GM12864 (cell line): Measurements from ENCODE around the gene SLC35F6.

Source experiments
- DNase-seq: peaks from one replicate; pipeline ENCODE4 v3.0.0-alpha.2; 2011; ENCODE audit warnings: low read depth
- H3K4me3 ChIP-seq: 2 replicates; pipeline ENCODE4 v1.5.1; 2011; ENCODE audit warnings: mild to moderate bottlenecking, low read depth, low read length, control low read depth
- CTCF ChIP-seq: IDR thresholded peaks from 2 replicates; pipeline ENCODE4 v1.5.1; 2011; ENCODE audit warnings: low read depth, mild to moderate bottlenecking, moderate library complexity, low read length, control low read depth, inconsistent platforms; ENCODE audit errors: missing control alignments

Gene SLC35F6

GRCh38 chr2:26801796-26802195 lies 37.7 kb downstream of the SLC35F6 start:
- TF ChIP-seq CTCF, result no peak
- H3K4me3 ChIP-seq, result no peak overlapping the region
- DNase-seq, result no peak

DNA sequence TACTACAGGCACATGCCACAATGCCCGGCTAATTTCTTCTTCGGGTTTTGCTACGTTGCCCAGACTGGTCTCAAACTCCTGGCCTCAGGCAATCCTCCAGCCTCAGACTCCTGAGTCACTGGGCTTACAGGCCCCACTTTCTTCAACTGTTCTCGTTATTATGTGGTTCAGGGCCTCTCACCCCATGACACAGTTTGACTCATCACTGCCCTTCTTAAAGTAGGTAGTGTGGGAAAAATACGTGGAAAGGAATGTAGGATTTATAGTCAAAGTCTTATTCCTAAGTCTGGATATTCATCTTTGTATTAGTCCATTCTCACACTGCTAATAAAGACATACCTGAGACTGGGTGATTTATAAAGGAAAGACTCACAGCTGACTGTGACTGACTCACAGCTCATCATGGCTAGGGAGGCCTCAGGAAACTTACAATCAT lies 41.2 kb downstream of the SLC35F6 start:
- H3K4me3 ChIP-seq, result no peak overlapping the region
- no peak for TF ChIP-seq CTCF
- DNase-seq, result no peak

- DNase-seq, result no peak
- no peak overlapping the region for H3K4me3 ChIP-seq
- no peak for TF ChIP-seq CTCF
Observed at GRCh38 chr2:26807788-26808460, 43.8 kb downstream of the SLC35F6 start.

GRCh38 chr2:26809211-26809610 lies 45.1 kb downstream of the SLC35F6 start:
- no peak for DNase-seq
- no peak overlapping the region for H3K4me3 ChIP-seq
- TF ChIP-seq CTCF, result no peak

DNA sequence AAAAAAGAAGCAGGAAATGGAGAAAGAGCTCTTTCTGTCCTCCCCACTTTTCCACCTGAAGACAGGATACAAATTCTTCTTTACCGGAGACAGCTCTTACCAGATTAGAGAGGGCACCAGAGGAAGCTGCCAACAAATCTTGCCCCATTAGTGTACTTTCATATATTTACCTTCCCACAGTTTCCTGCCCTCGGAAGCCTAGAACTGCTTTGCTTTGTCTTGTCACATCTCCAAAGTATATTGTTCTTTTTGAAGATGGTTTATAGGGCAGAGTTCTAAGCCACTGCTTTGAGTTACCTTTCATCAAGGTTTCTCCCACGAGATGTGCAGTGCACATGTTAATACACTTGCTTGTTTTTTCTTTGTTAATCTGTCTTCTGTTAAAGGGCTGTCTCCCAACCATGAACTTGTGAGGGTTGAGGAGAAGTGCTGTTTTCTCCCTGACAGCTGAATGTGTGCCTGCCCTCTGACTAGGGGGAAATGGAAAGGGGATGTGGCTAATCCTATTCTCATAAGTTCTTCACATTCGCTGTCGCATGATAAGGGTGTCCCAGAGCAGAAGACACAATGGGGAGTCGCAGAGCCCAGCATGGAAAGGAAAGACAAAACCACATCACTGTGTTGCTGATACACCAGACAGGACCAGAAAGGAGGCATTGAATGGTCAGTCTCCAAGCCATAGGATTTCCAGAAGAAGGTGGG lies 45.9 kb downstream of the SLC35F6 start:
- TF ChIP-seq CTCF, result no peak
- no peak for DNase-seq
- no peak overlapping the region for H3K4me3 ChIP-seq

DNA sequence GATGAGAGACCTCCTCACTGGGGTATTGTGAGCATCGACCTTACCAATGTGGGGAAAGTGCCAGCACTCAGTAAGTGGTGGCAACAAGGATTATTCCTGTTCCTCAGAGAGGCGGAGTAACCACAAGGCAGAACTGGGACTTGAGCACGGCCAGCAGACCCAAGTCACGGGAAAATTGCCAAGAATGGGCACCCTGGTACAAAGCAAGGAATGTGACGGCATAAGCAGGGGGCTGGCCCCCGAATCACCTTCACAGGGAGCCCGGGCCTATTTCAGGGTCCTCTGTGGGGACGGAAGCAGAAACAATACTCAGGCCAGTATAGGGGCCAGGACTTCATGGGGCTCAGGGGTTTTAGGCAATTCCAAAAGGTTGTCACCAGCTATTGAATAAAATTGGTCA lies 47.2 kb downstream of the SLC35F6 start:
- DNase-seq, result no peak
- TF ChIP-seq CTCF, result no peak
- H3K4me3 ChIP-seq, result no peak overlapping the region
